Activated CD4-positive, CD25-positive, alpha-beta regulatory T cell (primary cell): ENCODE results near the gene LRRC74B.

Source experiments
- DNase-seq, 4 experiments: peaks; one replicate each; lab custom pipeline; 2025; lab: John Stamatoyannopoulos, UW

The LRRC74B gene

GRCh38 chr22:21103633-21104032 is 57.9 kb downstream of the LRRC74B start:
- DNase-seq, result no peak

DNA sequence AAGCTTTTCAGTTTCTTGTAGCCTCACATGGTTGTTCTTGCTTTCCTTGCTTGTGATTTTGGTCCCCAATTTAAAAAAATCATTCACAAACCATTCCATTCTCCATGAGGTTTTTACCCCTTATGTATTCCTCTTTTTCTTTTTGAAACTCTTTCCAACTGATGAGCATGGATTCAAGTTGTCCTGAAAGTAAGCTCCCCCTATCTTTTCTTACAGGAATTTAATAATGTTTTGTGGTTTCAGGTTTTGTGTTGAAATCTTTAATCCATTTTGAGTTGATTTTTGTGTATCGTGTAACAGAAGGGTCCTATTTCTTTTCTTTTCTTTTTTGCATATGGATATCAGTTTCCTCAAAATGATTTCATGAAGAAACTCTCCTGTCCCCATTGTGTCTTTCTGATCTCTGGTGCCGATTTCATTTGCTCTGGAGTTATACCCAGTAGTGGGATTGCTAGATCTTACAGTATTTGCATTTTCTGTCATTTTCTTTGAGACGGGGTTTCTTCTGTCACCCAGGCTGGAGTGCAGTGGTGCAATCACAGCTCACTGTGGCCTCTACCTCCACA is 58.5 kb downstream of the LRRC74B start:
- no peak for DNase-seq

- DNase-seq, result no peak
These were observed 59.5 kb downstream of the LRRC74B start for GRCh38 chr22:21105294-21105693.

- no peak for DNase-seq
These were observed 60.3 kb downstream of the LRRC74B start for GRCh38 chr22:21106000-21106399.

- no peak for DNase-seq
These were observed 62.8 kb downstream of the LRRC74B start for GRCh38 chr22:21108379-21109115.
